Immature natural killer cell (primary cell): ENCODE results near the gene PDCD1LG2. TPM values are rescaled to one million over a fixed set of nuclear protein-coding genes. Genes with fewer than 3 reads are reported as not detected.
A peak's percentile ranks its signal among the peaks of the same experiment; 100 is the strongest.
"Not testable (repeated sequence)": the region's sequence is repeated elsewhere in the genome, so short reads cannot be mapped to it uniquely, and the experiment has no call there.

Experiments used
- DNase-seq, 3 donors: peaks; one replicate each; pipeline ENCODE4 v3.0.0; 2022; ENCODE audit warnings: mixed read lengths in 1 of 3
- H3K27ac Mint-ChIP-seq, 6 donors: one replicate each; pipeline ENCODE4 v1.8.0; 2020; ENCODE audit warnings: mixed read lengths in 6 of 6, mild to moderate bottlenecking in 5 of 6, inconsistent platforms in 4 of 6, moderate library complexity in 3 of 6
- H3K27me3 Mint-ChIP-seq, 3 donors: one replicate each; pipeline ENCODE4 v1.8.0; 2020 to 2021; ENCODE audit warnings: low read depth in 3 of 3, mild to moderate bottlenecking in 3 of 3, mixed read lengths in 3 of 3, moderate library complexity in 3 of 3, inconsistent platforms in 1 of 3
- H3K36me3 Mint-ChIP-seq, 3 donors: one replicate each; pipeline ENCODE4 v1.8.0; 2020; ENCODE audit warnings: mixed read lengths in 3 of 3, inconsistent platforms in 2 of 3, mild to moderate bottlenecking in 2 of 3
- H3K4me1 Mint-ChIP-seq, 2 donors: one replicate each; pipeline ENCODE4 v1.8.0; 2020; ENCODE audit warnings: inconsistent platforms in 2 of 2, mild to moderate bottlenecking in 2 of 2, mixed read lengths in 2 of 2, moderate library complexity in 1 of 2
- H3K4me3 Mint-ChIP-seq, 5 donors: one replicate each; pipeline ENCODE4 v1.8.0; 2020; ENCODE audit warnings: mild to moderate bottlenecking in 5 of 5, mixed read lengths in 5 of 5, inconsistent platforms in 3 of 5, moderate library complexity in 3 of 5
- H3K9me3 Mint-ChIP-seq, 6 donors: one replicate each; pipeline ENCODE4 v1.8.0; 2020; ENCODE audit warnings: mild to moderate bottlenecking in 6 of 6, mixed read lengths in 6 of 6, inconsistent platforms in 4 of 6, moderate library complexity in 3 of 6
- polyA plus RNA-seq, 3 donors: library from polyadenylated mRNA; unstranded; fragments of 300-500 nt; fragmentation: Illumina TruSeq; gene quantifications; one replicate each; pipeline ENCODE4 v1.2.3, GENCODE V29; 2021

PDCD1LG2 gene
- under 1 TPM in 2 of 3 donors, not detected in 1; 0.09 to 0.10 TPM for polyA plus RNA-seq

- peaks cover 0 to 4% of the 10 kb centered on the region in 2 donors for H3K4me1 Mint-ChIP-seq
- DNase-seq = no peak
- H3K27ac Mint-ChIP-seq = peak within 1 kb of the TSS in 4 of 6 donors; percentile 37 to 89 (median 67)
- H3K4me3 Mint-ChIP-seq = peak within 1 kb of the TSS in 3 of 5 donors; percentile 7 to 82 (median 35)
- peaks cover 0 to 2% (median 1%) of the 10 kb centered on the region in 3 donors for H3K27me3 Mint-ChIP-seq
- H3K36me3 Mint-ChIP-seq = no peaks in the 10 kb centered on the region
- no peaks in the 10 kb centered on the region for H3K9me3 Mint-ChIP-seq
These were observed at the start of gene PDCD1LG2 for GRCh38 chr9:5510360-5510931. TSS of gene PDCD1LG2 (plus strand) at chr9:5510531. CDS start at chr9:5522547, 12,016 bp downstream.

- not testable (repeated sequence) for H3K4me3 Mint-ChIP-seq, DNase-seq, H3K27ac Mint-ChIP-seq, H3K27me3 Mint-ChIP-seq, H3K4me1 Mint-ChIP-seq, H3K9me3 Mint-ChIP-seq
- H3K36me3 Mint-ChIP-seq = peaks cover 37 to 54% (median 49%) of the 10 kb centered on the region in 3 donors
These were observed 45.5 kb upstream of the PDCD1LG2 start for GRCh38 chr9:5464831-5465330.

- Mint-ChIP-seq H3K27me3 (no peaks in the 10 kb centered on the region), H3K9me3 (no peaks in the 10 kb centered on the region), H3K4me1 (no peaks in the 10 kb centered on the region), H3K27ac (no peak overlapping the region), H3K4me3 (no peak overlapping the region), H3K36me3 (peaks cover 35 to 54% (median 47%) of the 10 kb centered on the region in 3 donors)
- DNase-seq = no peak
These were observed 44.3 kb upstream of the PDCD1LG2 start for GRCh38 chr9:5466005-5466404.

GRCh38 chr9:5466766-5467165 lies 43.6 kb upstream of the PDCD1LG2 start:
- H3K27me3 Mint-ChIP-seq = no peaks in the 10 kb centered on the region
- H3K36me3 Mint-ChIP-seq = peaks cover 35 to 54% (median 47%) of the 10 kb centered on the region in 3 donors
- H3K4me3 Mint-ChIP-seq = no peak overlapping the region
- DNase-seq = no peak
- peak overlapping the region in 1 of 6 donors; percentile 48 for H3K27ac Mint-ChIP-seq
- H3K9me3 Mint-ChIP-seq = no peaks in the 10 kb centered on the region
- H3K4me1 Mint-ChIP-seq = no peaks in the 10 kb centered on the region

- Mint-ChIP-seq H3K27ac (no peak overlapping the region), H3K4me3 (no peak overlapping the region), H3K9me3 (no peaks in the 10 kb centered on the region), H3K36me3 (peaks cover 25 to 39% (median 34%) of the 10 kb centered on the region in 3 donors), H3K4me1 (no peaks in the 10 kb centered on the region), H3K27me3 (no peaks in the 10 kb centered on the region)
- no peak for DNase-seq
These were observed 41.5 kb upstream of the PDCD1LG2 start for GRCh38 chr9:5468850-5469249.

- peaks cover 7 to 11% of the 10 kb centered on the region in 2 donors for H3K4me1 Mint-ChIP-seq
- H3K9me3 Mint-ChIP-seq = no peaks in the 10 kb centered on the region
- no peaks in the 10 kb centered on the region for H3K27me3 Mint-ChIP-seq
- H3K36me3 Mint-ChIP-seq = peaks cover 19 to 30% (median 26%) of the 10 kb centered on the region in 3 donors
- no peak for DNase-seq
- H3K27ac Mint-ChIP-seq = no peak overlapping the region
- no peak overlapping the region for H3K4me3 Mint-ChIP-seq
These were observed 40.2 kb upstream of the PDCD1LG2 start for GRCh38 chr9:5470122-5470521.

- Mint-ChIP-seq H3K4me1 (peaks cover 8 to 17% of the 10 kb centered on the region in 2 donors), H3K4me3 (no peak overlapping the region), H3K27ac (no peak overlapping the region), H3K27me3 (no peaks in the 10 kb centered on the region), H3K36me3 (peaks cover 14 to 25% (median 22%) of the 10 kb centered on the region in 3 donors), H3K9me3 (no peaks in the 10 kb centered on the region)
- DNase-seq = no peak
These were observed 39.5 kb upstream of the PDCD1LG2 start for GRCh38 chr9:5470816-5471215.

GRCh38 chr9:5475611-5476010 lies 34.7 kb upstream of the PDCD1LG2 start:
- not testable (repeated sequence) for DNase-seq, H3K27ac Mint-ChIP-seq, H3K27me3 Mint-ChIP-seq, H3K9me3 Mint-ChIP-seq, H3K36me3 Mint-ChIP-seq, H3K4me3 Mint-ChIP-seq
- peaks cover 8 to 17% of the 10 kb centered on the region in 2 donors for H3K4me1 Mint-ChIP-seq

GRCh38 chr9:5478206-5478605 lies 32.1 kb upstream of the PDCD1LG2 start:
- H3K4me1 Mint-ChIP-seq = peaks cover 8 to 17% of the 10 kb centered on the region in 2 donors
- no peaks in the 10 kb centered on the region for H3K36me3 Mint-ChIP-seq
- peaks cover 0 to 3% (median 0%) of the 10 kb centered on the region in 3 donors for H3K27me3 Mint-ChIP-seq
- H3K9me3 Mint-ChIP-seq = no peaks in the 10 kb centered on the region
- no peak overlapping the region for H3K27ac Mint-ChIP-seq
- DNase-seq = no peak
- no peak overlapping the region for H3K4me3 Mint-ChIP-seq

GRCh38 chr9:5479994-5480694 lies 30.2 kb upstream of the PDCD1LG2 start:
- peaks cover 0 to 4% (median 0%) of the 10 kb centered on the region in 3 donors for H3K27me3 Mint-ChIP-seq
- H3K9me3 Mint-ChIP-seq = no peaks in the 10 kb centered on the region
- no peaks in the 10 kb centered on the region for H3K36me3 Mint-ChIP-seq
- H3K4me1 Mint-ChIP-seq = peaks cover under 1 to 6% of the 10 kb centered on the region in 2 donors
- no peak overlapping the region for H3K4me3 Mint-ChIP-seq
- DNase-seq = no peak
- H3K27ac Mint-ChIP-seq = no peak overlapping the region

GRCh38 chr9:5480919-5481318 lies 29.4 kb upstream of the PDCD1LG2 start:
- H3K27ac Mint-ChIP-seq = no peak overlapping the region
- H3K4me3 Mint-ChIP-seq = no peak overlapping the region
- DNase-seq = no peak
- no peaks in the 10 kb centered on the region for H3K36me3 Mint-ChIP-seq
- H3K27me3 Mint-ChIP-seq = peaks cover 0 to 4% (median 0%) of the 10 kb centered on the region in 3 donors
- no peaks in the 10 kb centered on the region for H3K4me1 Mint-ChIP-seq
- H3K9me3 Mint-ChIP-seq = no peaks in the 10 kb centered on the region

GRCh38 chr9:5481322-5482040 lies 28.9 kb upstream of the PDCD1LG2 start:
- DNase-seq = no peak
- Mint-ChIP-seq H3K9me3 (no peaks in the 10 kb centered on the region), H3K4me1 (no peaks in the 10 kb centered on the region), H3K27me3 (peaks cover 0 to 4% (median 0%) of the 10 kb centered on the region in 3 donors), H3K4me3 (no peak overlapping the region), H3K36me3 (no peaks in the 10 kb centered on the region), H3K27ac (no peak overlapping the region)

- no peak overlapping the region for H3K27ac Mint-ChIP-seq
- no peaks in the 10 kb centered on the region for H3K36me3 Mint-ChIP-seq
- no peak for DNase-seq
- no peak overlapping the region for H3K4me3 Mint-ChIP-seq
- peaks cover 0 to 4% (median 0%) of the 10 kb centered on the region in 3 donors for H3K27me3 Mint-ChIP-seq
- no peaks in the 10 kb centered on the region for H3K4me1 Mint-ChIP-seq
- no peaks in the 10 kb centered on the region for H3K9me3 Mint-ChIP-seq
These were observed 28.1 kb upstream of the PDCD1LG2 start for GRCh38 chr9:5482194-5482593.

GRCh38 chr9:5483306-5483705 lies 27.0 kb upstream of the PDCD1LG2 start:
- no peak overlapping the region for H3K27ac Mint-ChIP-seq
- no peaks in the 10 kb centered on the region for H3K9me3 Mint-ChIP-seq
- no peak for DNase-seq
- no peaks in the 10 kb centered on the region for H3K4me1 Mint-ChIP-seq
- H3K36me3 Mint-ChIP-seq = no peaks in the 10 kb centered on the region
- no peak overlapping the region for H3K4me3 Mint-ChIP-seq
- peaks cover 0 to 4% (median 0%) of the 10 kb centered on the region in 3 donors for H3K27me3 Mint-ChIP-seq
